HG02970 (cell line): ENCODE results near the gene ATRNL1.

Experiments used
- ATAC-seq: cut with Tn5 transposase; IDR thresholded peaks from one replicate; pipeline ENCODE4 v1.9.1; 2021; ENCODE audit warnings: mild to moderate bottlenecking, moderate library complexity, moderate number of reproducible peaks; ENCODE audit not compliant: unreplicated experiment, low FRiP score

ATRNL1 gene

DNA sequence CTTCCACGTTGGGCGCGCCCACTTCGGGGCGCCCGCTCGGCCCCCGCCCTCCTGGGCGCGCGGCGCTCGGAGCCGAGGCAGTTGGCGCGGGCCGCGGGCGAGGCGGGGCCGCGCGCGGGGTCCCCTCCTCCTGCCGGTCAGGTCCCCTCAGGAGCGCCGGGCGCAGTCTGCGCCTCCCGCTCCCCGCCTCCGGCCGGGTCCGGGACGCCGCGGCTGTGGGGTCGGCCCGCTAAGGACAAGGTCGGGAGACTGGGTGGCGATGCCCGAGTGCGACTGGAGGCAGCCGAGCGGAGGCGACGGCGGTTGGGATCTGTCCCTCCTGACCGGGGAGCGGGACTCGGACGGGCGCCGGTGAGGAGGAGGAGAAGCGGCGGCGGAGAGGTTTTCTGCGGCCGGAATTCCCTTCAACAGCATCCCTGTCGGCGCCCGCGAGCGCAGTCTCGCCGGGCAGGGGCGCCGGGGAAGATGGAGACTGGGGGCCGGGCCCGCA, at the start of gene ATRNL1:
Gene ATRNL1, plus strand, starts transcription at position 80 of the 490 bp plus-strand sequence. Its CDS starts 386 bp downstream, at position 466.
- ATAC-seq = peak; percentile 70

GRCh38 chr10:115043719-115044118, 49.4 kb upstream of the ATRNL1 start:
- no peak for ATAC-seq

- ATAC-seq = no peak
Observed at GRCh38 chr10:115044891-115045290, 48.3 kb upstream of the ATRNL1 start.

- no peak for ATAC-seq
Observed at GRCh38 chr10:115045499-115045898, 47.7 kb upstream of the ATRNL1 start.

DNA sequence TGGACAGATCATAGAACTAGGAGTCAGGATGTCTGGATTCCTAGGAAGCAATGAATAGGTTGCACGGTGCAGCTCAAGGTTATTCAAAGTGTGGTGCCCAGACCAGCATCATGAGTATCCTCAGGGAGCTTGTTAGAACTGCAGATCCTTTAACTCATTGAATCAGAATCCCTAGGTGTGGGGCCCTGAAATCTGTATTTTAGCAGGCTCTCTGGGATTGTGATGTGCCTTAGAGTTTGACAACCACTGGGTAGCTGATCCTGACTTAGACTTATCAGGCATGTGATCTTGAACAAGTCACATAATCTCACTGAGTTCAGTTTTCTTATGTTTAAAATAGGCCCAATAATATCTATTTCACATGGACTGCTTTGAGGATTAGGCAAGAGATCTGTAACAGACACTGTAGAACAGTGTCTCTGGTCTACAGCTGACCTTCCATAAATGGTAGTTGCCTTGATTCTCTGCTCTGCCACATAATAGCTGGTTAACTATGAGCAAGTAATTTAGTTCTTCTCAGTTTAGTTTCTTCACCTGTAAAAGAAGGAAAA, 46.4 kb upstream of the ATRNL1 start:
- ATAC-seq = no peak

DNA sequence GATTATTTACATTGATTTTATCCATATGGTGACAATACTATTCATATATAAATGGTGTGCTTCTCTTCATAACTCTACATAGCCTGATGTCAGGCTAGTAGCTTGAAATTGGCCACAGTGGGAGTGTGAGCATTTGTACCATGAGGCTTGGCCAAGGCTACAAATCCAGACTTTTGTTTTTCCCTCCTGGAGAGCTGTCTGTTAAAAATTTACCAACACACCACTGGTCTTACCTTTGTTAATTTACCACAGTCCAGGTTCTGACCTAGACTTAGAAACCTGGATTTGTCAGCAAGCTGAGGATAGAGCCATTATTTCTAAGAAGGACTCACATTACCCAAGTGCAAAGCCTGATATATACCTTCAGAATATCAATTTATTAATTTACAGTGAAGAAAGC, 45.5 kb upstream of the ATRNL1 start:
- ATAC-seq = no peak

DNA sequence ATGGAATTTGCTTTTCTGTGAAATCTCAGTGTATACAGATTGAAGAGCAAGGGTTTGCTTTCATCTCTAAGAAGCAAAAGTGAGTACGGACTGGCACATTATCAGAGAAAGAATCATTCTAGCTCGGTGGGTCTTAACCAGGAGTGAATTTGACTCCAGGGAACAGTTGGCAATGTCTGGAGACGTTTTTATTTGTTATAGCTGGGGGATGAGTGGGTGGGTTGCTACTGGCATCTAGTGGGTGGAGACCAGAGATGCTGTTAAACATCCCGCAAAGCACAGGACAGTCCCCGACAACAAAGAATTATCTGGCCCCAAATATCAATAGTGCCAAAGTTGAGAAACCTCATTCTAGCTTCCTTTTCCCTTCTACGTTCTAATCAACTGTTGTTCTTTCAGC, 43.8 kb upstream of the ATRNL1 start:
- no peak for ATAC-seq

DNA sequence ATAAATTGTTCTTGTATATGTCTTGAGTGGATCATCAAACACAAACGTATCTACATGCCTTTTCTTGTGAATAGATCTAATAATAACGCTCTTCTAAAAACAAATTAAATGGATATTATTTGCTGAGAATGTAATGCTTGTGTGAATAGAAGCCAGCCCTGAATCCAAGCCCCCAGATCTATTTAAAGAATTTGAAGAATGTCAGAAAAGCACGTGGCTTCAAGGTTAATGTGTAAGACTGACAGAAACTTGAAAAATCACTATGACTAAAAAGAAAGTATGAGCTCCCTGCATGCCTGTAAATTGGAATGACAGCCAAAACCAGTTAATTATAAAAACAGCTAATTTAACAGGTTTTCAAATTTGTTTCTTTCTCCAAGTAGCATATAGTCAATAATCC, 43.2 kb upstream of the ATRNL1 start:
- no peak for ATAC-seq

DNA sequence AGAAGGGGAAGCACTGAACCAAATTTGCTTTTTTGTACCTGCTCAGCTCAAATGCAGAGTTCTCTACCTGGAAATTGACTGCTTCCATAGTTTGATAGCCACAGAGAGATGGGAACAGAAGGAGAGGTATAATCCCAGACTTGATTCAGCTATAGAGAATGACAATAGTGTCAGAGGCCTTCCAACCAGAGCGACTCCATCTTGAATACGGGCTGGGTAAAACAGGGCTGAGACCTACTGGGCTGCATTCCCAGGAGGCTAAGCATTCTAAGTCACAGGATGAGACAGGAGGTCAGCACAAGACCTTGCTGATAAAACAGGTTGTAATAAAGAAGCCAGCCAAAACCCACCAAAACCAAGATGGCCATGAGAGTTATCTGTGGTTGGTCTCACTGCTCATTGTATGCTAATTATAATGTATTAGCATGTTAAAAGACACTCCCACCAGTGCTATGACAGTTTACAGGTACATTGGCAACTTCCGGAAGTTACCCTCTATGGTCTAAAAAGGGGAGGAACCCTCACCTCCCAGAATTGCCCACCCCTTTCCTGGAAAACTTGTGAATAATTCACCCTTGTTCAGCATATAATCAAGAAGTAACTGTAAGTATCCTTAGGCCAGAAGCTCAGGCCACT, 42.7 kb upstream of the ATRNL1 start:
- ATAC-seq = no peak

GRCh38 chr10:115051216-115051615, 41.9 kb upstream of the ATRNL1 start:
- ATAC-seq = no peak

- no peak for ATAC-seq
Observed at GRCh38 chr10:115052226-115052625, 40.9 kb upstream of the ATRNL1 start.

DNA sequence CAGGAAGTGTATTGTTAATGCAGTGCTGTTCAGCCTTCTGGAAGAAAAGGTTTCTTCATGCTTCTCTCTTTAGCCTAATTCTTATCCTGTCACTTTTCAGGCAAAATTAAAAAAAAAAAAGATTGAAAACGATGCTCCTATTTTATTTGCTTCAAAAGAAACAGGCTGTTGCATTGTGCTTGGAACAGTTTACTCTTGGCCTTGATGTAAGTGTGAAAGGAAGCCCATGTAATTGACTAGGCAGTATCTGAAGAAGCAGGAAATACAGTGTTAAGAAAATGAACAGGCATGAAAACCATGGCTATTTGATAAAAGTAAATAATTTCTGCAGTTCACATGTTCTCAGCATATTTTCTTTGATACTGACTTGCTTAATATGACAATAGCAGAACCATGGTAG, 40.4 kb upstream of the ATRNL1 start:
- ATAC-seq = no peak

DNA sequence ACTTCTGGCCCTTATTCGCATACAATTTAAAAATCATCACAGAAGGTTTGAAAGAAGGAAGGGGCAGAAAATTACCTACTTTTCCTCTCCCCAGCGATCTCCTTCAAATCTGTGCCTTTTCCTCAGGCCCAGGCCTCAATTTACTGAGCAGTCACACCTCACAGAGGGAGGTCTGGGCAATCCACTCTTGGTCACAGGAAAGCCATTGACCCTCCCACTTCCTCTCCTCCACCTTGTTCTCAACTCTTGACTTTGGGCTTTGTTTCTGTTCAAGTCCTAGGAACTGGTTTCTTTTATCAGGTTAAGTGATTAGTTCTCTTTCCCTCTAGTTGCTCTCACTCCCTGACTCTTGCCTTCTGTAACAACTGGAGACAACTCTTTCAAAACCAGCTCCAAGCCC, 37.0 kb upstream of the ATRNL1 start:
- ATAC-seq = no peak

GRCh38 chr10:115059301-115059898, 33.8 kb upstream of the ATRNL1 start:
- no peak for ATAC-seq

GRCh38 chr10:115063701-115064658, 29.2 kb upstream of the ATRNL1 start:
- ATAC-seq = no peak

DNA sequence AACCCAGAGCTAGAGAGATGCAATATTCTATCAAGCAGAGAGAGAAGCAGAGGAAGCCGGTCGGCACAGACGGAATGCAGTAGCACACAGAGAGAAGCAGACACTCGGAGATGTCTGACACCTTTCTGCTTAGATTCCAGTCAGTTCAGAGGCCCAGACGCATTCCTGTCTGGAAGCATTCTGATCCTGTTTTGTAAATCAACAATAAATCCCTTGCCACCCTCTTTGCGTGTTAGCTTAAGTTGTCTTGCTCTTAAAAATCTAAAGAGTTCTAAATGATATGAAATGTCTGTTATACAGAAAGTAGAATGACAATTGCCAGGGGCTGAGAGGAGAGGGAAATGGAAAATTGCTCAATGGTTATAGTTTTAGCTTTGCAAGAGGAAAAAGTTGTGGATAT, 27.4 kb upstream of the ATRNL1 start:
- ATAC-seq = no peak

DNA sequence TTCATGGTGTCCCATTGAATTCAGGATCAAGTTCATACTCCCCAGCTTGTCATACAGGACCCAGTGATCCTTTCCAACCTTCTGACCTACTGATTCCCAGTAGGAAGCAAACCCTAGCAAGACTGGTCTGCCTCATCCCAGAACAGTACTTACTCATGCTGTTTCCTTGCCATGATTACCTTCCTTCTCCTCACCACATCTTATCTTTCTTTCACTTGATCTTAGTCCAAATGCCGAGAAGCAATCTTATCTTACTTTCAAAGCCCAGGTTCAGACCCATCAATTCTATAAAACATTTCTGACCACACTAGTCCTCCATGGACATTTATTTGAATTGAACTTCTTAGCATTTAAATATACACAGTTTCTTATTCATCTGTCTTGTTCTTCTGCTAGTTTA, 26.6 kb upstream of the ATRNL1 start:
- ATAC-seq = no peak

- ATAC-seq = no peak
Observed at GRCh38 chr10:115073796-115074195, 19.4 kb upstream of the ATRNL1 start.

- no peak for ATAC-seq
Observed at GRCh38 chr10:115082506-115082905, 10.7 kb upstream of the ATRNL1 start.

GRCh38 chr10:115084277-115084850, 8.8 kb upstream of the ATRNL1 start:
- ATAC-seq = no peak

DNA sequence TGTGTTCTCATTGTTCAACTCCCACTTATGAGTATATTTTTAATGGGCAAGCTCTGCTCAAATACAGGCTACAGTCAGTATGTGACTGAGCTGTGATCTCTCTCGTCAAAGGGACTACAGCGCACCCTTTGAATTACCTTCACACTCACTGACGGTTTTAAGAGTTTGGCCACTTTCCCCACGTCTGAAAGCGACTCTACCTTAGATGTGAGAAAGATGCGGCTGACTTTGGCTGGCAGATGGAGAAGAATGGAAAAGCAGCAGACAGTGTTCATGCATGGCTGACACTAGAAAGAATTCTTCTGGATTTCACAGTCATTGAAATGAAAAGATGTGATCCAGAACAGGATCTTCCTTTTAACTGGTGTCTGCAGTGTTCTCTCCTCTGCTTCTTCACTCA, 2.0 kb upstream of the ATRNL1 start:
- ATAC-seq = no peak
